ENCODE results near the gene ANKFY1. TPM values are rescaled to one million over a fixed set of nuclear protein-coding genes. Genes with fewer than 3 reads are reported as not detected.

ANKFY1 gene
- total RNA-seq, 1 donor from 2014 or later, result 72.6 TPM

- no peak for TF ChIP-seq CTCF (conservative IDR thresholded peaks at IDR 0.05)
- Mint-ChIP-seq H3K27me3 (no peaks in the 10 kb centered on the region), H3K9me3 (no peaks in the 10 kb centered on the region), H3K4me1 (ENCODE audit: unreplicated experiment) (peaks cover 6% of the 10 kb centered on the region), H3K27ac (no peak overlapping the region), H3K4me3 (no peak overlapping the region), H3K36me3 (peaks cover 12% of the 10 kb centered on the region)
- DNase-seq (ENCODE audit: extremely low spot score, unreplicated experiment), result no peak
Observed at GRCh38 chr17:4124999-4125398, 138.8 kb downstream of the ANKFY1 start.

- H3K4me3 Mint-ChIP-seq, result no peak overlapping the region
- H3K4me1 Mint-ChIP-seq (ENCODE audit: unreplicated experiment), result peaks cover 2% of the 10 kb centered on the region
- DNase-seq (ENCODE audit: extremely low spot score, unreplicated experiment), result no peak
- H3K27ac Mint-ChIP-seq, result no peak overlapping the region
- H3K36me3 Mint-ChIP-seq, result peaks cover 17% of the 10 kb centered on the region
- no peak for TF ChIP-seq CTCF (conservative IDR thresholded peaks at IDR 0.05)
- H3K27me3 Mint-ChIP-seq, result no peaks in the 10 kb centered on the region
- H3K9me3 Mint-ChIP-seq, result no peaks in the 10 kb centered on the region
Observed at GRCh38 chr17:4120332-4120731, 143.4 kb downstream of the ANKFY1 start.

- no peak for TF ChIP-seq CTCF (conservative IDR thresholded peaks at IDR 0.05)
- no peak for DNase-seq (ENCODE audit: extremely low spot score, unreplicated experiment)
- Mint-ChIP-seq H3K27me3 (no peaks in the 10 kb centered on the region), H3K9me3 (no peaks in the 10 kb centered on the region), H3K27ac (no peak overlapping the region), H3K36me3 (peaks cover 15% of the 10 kb centered on the region), H3K4me3 (no peak overlapping the region), H3K4me1 (ENCODE audit: unreplicated experiment) (no peaks in the 10 kb centered on the region)
Observed at GRCh38 chr17:4119299-4119698, 144.5 kb downstream of the ANKFY1 start.

- Mint-ChIP-seq H3K4me3 (no peak overlapping the region), H3K27me3 (no peaks in the 10 kb centered on the region), H3K36me3 (peaks cover 10% of the 10 kb centered on the region), H3K27ac (no peak overlapping the region), H3K9me3 (no peaks in the 10 kb centered on the region), H3K4me1 (ENCODE audit: unreplicated experiment) (no peaks in the 10 kb centered on the region)
- no peak for TF ChIP-seq CTCF (conservative IDR thresholded peaks at IDR 0.05)
- no peak for DNase-seq (ENCODE audit: extremely low spot score, unreplicated experiment)
Observed at GRCh38 chr17:4118015-4118743, 145.6 kb downstream of the ANKFY1 start.

- H3K36me3 Mint-ChIP-seq, result peaks cover 14% of the 10 kb centered on the region
- DNase-seq (ENCODE audit: extremely low spot score, unreplicated experiment), result no peak
- no peaks in the 10 kb centered on the region for H3K9me3 Mint-ChIP-seq
- H3K4me3 Mint-ChIP-seq, result no peak overlapping the region
- no peak overlapping the region for H3K27ac Mint-ChIP-seq
- TF ChIP-seq CTCF (conservative IDR thresholded peaks at IDR 0.05), result no peak
- no peaks in the 10 kb centered on the region for H3K4me1 Mint-ChIP-seq (ENCODE audit: unreplicated experiment)
- no peaks in the 10 kb centered on the region for H3K27me3 Mint-ChIP-seq
Observed at GRCh38 chr17:4116516-4116915, 147.3 kb downstream of the ANKFY1 start.

Other genes with a start within 250 kb of the ANKFY1 start
- 34.9 and 35.0 TPM in 2 replicates for gene ZZEF1, start 120.9 kb downstream of the ANKFY1 start, total RNA-seq (ENCODE audit: low replicate concordance)
- gene CYB5D2, start 120.8 kb downstream of the ANKFY1 start, total RNA-seq (ENCODE audit: low replicate concordance), result 12.3 and 15.0 TPM in 2 replicates
- gene UBE2G1, start 102.7 kb upstream of the ANKFY1 start, total RNA-seq (ENCODE audit: low replicate concordance), result 77.7 and 102 TPM in 2 replicates
- 0.31 and 0.34 TPM in 2 replicates for gene SPNS3, start 170.0 kb upstream of the ANKFY1 start, total RNA-seq (ENCODE audit: low replicate concordance)
- 16.1 and 36.7 TPM in 2 replicates for gene SPNS2, start 234.9 kb upstream of the ANKFY1 start, total RNA-seq (ENCODE audit: low replicate concordance)